IPS-NIHi7 (cell line): ENCODE data around the gene OCIAD1.
A peak's percentile ranks its signal among the peaks of the same experiment; 100 is the strongest.
"Not testable (repeated sequence)": the region's sequence is repeated elsewhere in the genome, so short reads cannot be mapped to it uniquely, and the experiment has no call there.

Source experiments
- DNase-seq: peaks from one replicate; pipeline ENCODE4 v3.0.0; 2012; ENCODE audit warnings: mixed read lengths; ENCODE audit errors: extremely low spot score

OCIAD1 gene

DNA sequence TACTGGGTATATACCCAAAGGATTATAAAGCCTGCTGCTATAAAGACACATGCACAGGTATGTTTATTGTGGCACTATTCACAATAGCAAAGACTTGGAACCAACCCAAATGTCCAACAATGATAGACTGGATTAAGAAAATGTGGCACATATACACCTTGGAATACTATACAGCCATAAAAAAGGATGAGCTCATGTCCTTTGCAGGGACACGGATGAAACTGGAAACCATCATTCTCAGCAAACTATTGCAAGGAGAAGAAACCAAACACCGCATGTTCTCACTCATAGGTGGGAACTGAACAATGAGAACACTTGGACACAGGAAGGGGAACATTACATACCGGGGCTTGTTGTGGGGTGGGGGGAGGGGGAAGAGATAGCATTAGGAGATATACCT lies 58.9 kb downstream of the OCIAD1 start:
- not testable (repeated sequence) for DNase-seq

DNA sequence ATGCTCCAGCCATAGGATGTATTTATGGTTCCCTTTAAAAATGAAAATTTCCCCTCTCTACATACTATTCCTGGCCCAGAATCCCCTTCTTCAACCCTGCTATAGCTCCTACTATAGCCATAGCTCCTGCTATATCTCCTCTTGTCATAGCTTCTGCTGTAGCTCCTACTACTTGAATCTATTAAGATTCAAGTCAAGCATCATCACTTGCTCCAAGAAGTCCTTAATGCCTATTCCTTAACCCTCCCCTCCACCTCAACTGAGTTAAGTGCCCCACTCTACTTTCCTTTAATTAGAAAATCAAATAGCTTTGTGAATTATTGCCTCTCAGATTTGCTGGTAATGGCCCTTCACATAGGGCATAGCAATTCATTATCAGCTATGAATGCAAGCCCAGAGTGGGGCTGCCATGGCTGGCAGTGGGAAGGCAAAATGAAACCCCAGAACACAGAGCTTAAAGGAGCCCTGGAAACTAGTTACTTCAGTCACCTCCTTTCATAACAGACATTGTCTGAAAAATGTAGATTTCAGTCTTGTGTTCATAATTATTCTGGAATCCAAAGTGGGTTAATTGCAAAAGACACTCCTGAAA lies 60.2 kb downstream of the OCIAD1 start:
- DNase-seq, result no peak

DNA sequence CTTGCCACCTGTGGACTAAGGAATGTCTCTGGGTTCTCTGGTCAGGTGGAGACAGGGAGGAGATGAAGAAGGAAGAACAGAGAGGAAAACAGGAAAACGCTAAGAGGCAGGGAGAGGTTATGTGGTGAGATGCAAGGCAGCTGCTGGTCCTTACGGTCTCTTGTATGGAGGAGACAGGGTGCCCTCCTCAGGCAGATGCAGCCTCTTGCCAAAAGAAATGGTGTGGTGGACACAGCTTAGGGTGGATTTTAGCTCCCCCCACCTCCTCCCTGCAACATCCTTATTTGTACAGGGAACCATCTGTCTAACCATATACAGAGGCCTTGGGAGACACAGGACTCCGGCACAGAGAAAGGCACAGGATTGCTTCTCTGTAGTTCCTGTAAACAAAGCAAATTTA lies 66.0 kb downstream of the OCIAD1 start:
- no peak for DNase-seq

DNA sequence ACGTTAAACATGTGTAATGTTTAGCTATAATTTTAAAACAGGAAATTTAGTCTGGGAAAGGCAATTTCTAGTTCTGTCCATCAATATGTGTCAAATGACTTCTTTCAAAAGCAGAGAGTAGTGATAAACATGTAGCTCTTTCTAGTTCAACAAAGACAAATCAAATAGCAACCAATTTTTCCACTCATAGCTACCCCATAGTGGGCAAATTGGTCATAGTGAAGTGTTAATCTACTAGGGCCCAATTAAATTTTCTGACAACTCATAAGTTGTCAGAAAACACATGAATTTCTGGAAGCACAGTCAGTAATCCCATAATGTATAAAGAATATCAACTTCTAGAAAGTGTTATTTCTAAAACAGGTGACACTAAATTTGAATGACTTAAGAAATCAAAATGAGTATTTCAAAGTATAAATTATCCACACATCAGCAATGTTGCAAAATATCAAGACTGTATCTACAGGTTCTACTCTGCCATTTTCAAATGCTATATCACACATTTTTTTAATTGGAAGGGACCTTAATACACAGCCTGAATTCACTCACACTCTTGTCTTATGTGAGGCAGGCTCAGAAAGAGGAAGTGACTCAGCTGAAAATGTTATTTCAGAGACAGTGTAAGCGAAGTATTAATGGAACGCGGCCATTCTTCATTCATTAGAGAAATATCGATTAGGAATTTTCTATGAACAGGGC lies 68.0 kb downstream of the OCIAD1 start:
- no peak for DNase-seq

DNA sequence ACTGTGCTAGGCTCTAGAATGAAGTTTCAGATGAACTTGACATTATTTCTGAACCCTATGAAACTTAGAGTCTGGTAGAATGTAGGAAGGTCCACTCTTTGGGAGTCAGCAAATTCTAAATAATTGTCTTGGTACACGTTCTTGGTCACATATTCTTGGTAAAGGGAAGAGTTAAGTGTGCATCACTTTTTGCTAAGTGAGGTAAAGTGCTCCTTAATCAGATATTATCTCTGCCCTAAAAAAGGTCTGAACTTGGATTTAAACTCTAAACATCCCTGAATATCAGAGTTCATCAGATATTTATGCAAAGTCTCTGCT lies 68.5 kb downstream of the OCIAD1 start:
- DNase-seq, result no peak

DNA sequence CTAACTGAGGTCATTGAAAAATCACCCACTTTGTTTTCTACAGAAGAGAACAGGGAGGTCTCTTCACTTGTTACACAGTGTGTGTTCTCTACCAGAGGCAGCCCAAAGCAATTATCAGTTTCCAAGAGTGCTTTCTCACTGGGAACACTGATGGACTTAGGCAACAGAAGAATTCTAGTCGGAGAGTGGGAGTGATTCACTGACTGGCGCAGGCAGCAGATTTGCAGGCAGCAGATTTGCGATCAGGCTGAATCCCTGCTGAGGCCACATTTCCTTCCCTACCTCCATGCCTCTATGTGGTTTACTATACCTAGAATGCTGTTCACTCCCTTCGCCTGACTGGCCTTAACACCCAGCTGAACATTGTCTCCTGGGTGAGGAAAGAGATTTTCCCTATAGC lies 69.1 kb downstream of the OCIAD1 start:
- DNase-seq, result no peak

DNA sequence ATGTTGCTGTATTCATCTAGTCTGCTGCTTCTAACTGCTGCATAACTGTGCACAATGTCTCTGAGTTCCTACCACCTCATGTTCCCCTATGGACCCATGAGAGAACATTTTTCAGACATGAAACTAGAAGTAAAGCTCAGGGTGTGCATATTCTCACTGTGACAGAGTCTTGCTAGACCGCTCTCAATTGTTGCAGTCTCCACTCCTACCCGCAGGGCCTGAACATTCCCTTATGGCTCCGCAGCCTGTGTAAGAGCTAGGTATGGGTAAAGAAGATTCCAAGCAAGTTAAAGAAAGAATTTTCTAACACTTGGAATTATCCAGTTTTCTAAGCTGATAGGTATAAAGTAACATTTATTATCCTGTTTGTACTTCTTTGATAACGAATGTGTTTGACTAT lies 70.3 kb downstream of the OCIAD1 start:
- DNase-seq, result no peak

DNA sequence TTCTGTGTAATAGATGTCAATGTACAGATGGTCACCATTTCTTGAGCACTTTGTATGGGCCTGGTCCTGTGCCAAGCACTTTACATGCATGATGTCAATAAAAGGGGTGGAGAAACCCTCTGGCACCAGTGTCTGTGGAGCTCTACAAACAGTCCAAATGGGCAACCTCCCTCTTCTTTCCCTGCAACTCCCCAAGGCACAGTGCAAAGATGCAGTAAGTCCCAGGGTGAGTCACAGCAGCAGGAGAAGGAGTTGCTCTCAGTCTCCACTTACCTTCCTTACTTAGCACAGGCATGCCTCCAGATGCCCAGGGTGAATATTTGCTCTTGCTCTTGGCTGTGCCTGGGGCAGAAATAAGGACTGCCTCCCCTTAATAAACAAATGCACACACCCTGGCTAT lies 71.4 kb downstream of the OCIAD1 start:
- DNase-seq, result no peak

DNA sequence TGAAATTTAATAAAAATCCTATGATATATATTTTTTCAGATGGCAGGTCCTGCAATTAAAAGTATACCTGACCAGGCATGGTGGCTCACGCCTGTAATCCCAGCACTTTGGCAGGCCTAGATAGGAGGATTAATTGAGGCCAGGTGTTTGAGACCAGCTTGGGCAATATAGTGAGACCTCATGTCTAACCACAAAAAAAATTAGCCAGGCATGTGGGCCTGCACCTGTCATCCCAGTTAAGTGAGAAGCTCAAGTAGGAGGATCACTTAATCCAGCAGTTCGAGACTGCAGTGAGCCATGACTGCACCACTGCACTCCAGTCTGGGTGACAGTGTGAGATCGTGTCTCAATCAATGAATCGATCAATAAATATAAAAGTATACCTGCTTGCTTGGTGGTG lies 73.2 kb downstream of the OCIAD1 start:
- DNase-seq, result no peak

DNA sequence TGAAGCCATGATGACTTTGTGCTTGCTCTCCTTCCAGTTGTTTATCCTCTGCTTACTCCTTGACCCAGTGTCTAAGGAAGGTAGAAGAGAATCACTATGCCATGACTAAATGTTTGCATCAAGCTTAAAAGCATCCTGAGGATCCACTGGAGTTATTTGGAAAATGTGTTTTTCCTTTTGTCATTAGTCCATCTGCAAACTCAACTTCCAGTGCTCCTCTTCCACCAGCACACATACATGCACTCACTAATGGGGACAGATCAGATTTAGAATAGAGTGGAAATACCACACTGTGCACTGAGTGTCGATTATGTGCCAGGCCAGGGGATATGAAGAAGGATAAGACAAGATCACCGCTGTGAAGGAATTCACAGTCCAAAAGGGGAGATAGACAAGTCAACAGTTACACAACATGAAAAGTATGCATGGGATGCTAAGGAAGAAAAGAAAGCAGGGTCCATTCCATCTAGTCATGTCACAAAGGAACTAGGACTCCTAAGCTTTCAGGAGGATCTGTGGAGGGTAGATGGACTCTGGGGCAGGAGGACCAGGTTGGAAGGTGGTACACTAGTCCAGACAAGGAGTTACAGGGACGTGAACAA lies 73.8 kb downstream of the OCIAD1 start:
- DNase-seq, result no peak

DNA sequence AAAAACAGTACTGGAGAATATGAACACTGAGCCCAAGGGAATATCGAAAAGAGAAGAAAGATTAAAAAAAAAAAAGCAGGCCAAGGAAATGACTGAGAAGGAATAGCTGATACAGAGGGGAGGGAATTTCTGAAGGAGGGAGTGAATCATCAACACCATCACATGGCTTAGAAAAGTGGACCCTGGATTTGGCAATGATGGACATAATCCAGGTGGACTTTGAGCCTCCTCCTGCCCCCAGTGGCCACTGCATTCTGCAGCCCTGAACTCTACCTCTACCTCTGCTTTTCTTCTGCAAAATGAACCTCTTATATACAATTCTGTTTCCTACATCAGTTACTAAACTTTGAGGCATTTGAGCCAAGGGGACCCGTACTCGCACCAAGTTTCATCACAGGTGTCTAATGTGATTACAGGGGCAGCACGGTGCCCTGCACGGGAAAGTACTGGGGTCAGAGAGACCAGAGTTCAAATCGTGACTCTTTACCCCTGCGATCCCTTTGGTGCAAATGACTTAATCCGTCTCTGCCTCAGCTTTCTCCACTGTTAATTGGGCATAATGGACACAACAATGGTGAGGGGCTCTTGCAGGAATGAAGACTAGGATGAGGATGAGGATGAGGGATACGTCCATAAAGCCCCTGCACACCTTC lies 74.6 kb downstream of the OCIAD1 start:
- peak; percentile 19 for DNase-seq

DNA sequence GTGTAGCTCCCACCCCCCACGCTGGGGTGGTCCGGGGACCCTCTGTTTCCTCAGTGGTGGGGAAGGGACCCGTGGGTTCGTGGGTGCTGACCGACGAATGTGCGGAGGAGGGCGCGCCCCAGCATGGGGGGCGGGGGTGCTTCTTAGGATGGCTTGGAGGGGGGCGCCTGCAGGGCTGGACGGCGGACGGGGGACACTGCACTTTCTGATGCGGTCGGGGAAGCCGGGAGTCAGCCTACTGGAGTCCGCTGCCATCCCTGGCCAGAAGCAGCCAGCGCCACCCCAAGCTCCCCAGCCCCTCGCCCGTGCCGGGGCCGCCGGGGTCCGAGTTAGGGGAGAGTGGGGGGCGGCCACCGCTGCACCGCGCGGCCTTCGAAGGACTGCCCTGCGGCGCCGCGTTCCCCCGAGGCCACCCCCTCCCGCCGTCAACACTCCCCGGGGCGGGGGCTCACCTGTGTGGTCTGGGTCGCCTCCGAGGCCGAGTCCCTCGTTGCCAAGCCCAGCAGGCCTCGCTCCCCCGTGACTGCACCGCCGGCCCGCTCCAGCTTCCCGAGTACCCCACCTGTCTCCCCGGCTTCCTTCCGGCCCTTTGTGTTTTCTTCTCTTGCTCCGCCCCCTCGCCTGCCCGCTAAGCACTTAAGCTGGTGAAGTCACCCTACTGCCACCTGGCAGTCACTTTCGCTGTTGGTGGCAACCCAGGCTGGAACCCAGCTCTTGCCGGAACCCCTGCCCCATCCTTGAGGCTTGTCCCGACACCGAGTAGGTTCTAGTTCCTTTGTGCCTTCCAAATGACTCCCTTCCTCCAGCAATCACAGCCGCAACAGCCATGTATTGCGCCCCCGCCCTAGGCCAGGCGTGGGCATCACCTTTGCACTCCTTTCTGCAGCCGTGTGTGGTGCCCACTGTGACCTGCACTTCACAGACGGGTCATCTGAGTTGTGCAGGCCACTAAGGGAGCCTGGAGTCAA lies 75.6 kb downstream of the OCIAD1 start, which contains the start of gene OCIAD2:
TSS of gene OCIAD2 (minus strand) at position 569 of the 968 bp plus-strand sequence. CDS start 2,225 bp downstream, outside the sequence.
- DNase-seq, result peak; percentile 89

DNA sequence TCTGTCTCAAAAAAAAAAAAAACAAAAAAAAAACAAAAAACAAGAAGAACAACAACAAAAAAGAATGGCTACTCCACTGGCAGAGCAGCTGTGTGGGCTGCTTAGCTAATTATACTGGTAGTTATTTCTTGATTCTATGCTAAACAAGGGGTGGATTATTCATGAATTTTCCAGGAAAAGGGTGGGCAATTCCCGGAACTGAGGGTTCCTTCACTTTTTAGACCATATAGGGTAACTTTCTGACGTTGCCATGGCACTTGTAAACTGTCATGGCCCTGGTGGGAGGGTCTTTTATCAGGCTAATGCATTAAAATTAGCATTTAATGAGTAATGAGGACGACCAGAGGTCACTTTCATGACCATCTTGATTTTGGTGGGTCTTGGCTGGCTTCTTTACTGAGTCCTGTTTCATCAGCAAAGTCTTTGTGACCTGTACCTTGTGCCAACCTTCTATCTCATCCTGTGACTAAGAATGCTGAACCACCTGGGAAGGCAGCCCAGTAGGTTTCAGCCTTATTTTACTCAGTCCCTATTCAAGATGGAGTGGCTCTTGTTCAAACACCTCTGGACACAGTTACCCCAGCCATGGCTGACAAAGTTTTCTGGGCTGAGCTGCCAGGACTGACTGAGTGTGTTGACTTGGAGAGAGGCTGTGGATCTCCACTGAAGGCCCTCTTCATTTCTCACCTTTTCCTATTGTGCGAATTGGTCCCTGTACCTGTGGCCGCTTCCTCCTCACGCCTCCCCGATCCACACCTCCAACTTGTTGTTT lies 77.0 kb downstream of the OCIAD1 start:
- no peak for DNase-seq

DNA sequence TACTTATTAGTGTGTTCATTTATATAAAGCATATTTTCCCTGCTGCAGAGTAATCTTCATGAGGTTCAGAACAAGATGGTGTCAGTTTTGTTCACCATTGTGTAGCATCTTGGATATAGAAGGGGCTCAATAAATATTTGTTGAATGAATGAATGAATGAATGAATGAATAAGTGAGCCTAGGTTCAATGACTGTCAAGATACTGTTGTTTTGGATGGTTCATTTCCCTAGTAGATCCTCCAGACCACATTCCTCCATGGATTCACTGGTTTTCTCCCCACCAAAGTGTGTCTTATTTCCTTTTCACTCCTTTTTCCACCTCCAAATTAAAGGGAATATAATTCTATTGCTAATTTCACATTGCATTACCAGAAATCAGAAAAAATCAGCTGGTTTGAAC lies 77.8 kb downstream of the OCIAD1 start:
- DNase-seq, result no peak

DNA sequence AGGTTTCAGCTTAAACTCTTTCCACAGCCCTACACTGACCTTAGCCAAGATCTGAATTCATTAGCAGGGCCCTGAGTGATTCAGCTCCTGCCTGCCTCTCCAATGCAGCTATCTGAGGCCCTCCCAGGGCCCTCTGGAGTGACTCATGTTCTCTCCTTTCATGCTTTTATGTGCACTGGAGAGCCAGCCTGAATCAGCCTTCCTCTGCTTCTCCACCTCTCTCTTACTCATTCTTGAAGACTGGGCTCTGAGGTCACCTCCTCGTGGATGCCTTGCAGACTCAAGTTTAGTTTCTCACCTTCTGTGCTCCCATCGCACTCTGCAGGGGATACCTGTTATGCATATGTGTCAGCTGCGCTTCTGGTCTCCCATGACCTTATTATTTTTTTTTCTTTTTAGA lies 78.8 kb downstream of the OCIAD1 start:
- DNase-seq, result peak; percentile 47

DNA sequence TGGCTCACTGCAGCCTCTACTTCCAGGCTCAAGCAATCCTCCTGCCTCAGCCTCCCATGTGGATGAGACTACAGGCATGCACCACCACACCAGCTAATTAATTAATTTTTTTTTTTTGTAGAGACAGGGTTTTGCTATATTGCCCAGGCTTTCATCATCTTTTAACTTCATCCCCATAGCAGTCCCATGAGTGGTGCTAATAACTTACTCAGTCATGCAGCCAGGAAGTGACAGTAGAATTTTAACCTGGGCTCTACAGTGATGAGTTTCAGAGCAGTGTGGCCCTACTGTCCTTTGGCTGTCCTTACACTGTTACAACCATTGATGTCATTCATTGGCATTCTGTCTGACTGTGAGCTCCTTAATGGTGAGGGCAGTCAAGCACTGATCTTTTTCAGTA lies 79.6 kb downstream of the OCIAD1 start:
- DNase-seq, result no peak
